WERI-Rb-1 (cell line): ENCODE results near the gene MAGEB4.
A peak's percentile ranks its signal among the peaks of the same experiment; 100 is the strongest.

Experiments used
- DNase-seq: peaks from one replicate; pipeline ENCODE4 v3.0.0-alpha.2; 2020
- H3K27ac ChIP-seq: fragments of 250-450 bp; sonication (Bioruptor Pico); 2 replicates; pipeline ENCODE4 v1.5.1; 2020; ENCODE audit warnings: mild to moderate bottlenecking, moderate library complexity
- H3K27me3 ChIP-seq: fragments of 250-450 bp; sonication (Bioruptor Pico); 2 replicates; pipeline ENCODE4 v1.5.1; 2021; ENCODE audit warnings: mild to moderate bottlenecking, low read depth, moderate library complexity; ENCODE audit not compliant: insufficient read depth, severe bottlenecking
- H3K36me3 ChIP-seq: fragments of 250-450 bp; sonication (Bioruptor Pico); 2 replicates; pipeline ENCODE4 v1.5.1; 2020; ENCODE audit warnings: mild to moderate bottlenecking, moderate library complexity
- H3K4me3 ChIP-seq: 2 replicates; pipeline ENCODE4 v1.5.1; 2011; ENCODE audit warnings: low read depth, mild to moderate bottlenecking, control low read depth, low read length
- H3K9me3 ChIP-seq: fragments of 250-450 bp; sonication (Bioruptor Pico); 2 replicates; pipeline ENCODE4 v1.5.1; 2021; ENCODE audit warnings: mild to moderate bottlenecking, moderate library complexity; ENCODE audit not compliant: severe bottlenecking
- CTCF ChIP-seq: IDR thresholded peaks from 2 replicates; pipeline ENCODE4 v1.5.1; 2011; ENCODE audit warnings: low read depth, mild to moderate bottlenecking, control low read depth, inconsistent platforms, low read length

The MAGEB4 gene

DNA sequence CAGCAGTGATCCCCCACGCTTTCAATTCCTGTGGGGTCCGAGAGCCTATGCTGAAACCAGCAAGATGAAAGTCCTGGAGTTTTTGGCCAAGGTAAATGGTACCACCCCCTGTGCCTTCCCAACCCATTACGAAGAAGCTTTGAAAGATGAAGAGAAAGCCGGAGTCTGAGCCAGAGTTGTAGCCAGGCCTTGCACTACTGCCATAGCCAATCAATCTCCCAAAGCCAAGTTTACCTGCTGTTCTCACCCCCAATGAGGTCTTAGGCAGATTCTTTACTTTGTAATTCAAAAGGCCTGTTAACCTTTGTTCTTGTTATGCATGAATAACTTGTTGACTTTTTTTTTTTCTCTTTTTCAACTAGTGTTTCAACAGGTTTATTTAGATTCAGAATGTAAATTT, 22.4 kb upstream of the MAGEB4 start:
- no peaks in the 10 kb centered on the region for H3K36me3 ChIP-seq
- H3K9me3 ChIP-seq: no peaks in the 10 kb centered on the region
- TF ChIP-seq CTCF: no peak
- no peak overlapping the region for H3K27ac ChIP-seq
- no peak overlapping the region for H3K4me3 ChIP-seq
- peaks cover 6% of the 10 kb centered on the region for H3K27me3 ChIP-seq
- DNase-seq: no peak

GRCh38 chrX:30220661-30221060, 21.1 kb upstream of the MAGEB4 start:
- DNase-seq: no peak
- Histone ChIP-seq H3K27me3 (peaks cover 3% of the 10 kb centered on the region), H3K27ac (no peak overlapping the region), H3K36me3 (no peaks in the 10 kb centered on the region), H3K9me3 (no peaks in the 10 kb centered on the region), H3K4me3 (no peak overlapping the region)
- TF ChIP-seq CTCF: no peak

- no peak for DNase-seq
- no peak overlapping the region for H3K4me3 ChIP-seq
- no peak for TF ChIP-seq CTCF
- H3K27me3 ChIP-seq: peaks cover 6% of the 10 kb centered on the region
- no peak overlapping the region for H3K27ac ChIP-seq
- no peaks in the 10 kb centered on the region for H3K36me3 ChIP-seq
- H3K9me3 ChIP-seq: no peaks in the 10 kb centered on the region
Measured at GRCh38 chrX:30224536-30224935, 17.3 kb upstream of the MAGEB4 start.

DNA sequence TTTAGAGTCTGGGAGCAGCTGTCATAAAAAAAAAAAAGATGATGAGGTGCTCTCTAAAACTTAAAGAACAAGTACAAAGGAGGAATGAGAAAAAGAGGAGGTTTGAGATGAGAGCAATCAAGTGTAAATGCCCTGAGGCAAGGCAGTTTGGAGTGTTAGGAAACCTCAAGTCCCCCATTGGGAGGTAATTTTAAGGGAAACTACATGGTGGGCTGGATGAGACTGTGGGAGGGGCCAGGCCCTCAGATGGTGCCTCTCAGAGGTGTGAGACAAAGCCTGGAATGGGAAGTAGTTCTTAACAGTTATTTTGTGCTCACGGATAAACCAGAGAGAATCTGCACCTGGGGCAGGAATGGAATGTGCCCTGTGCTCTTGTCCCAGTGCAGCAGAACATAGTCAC, 13.3 kb upstream of the MAGEB4 start:
- Histone ChIP-seq H3K4me3 (no peak overlapping the region), H3K27ac (no peak overlapping the region), H3K36me3 (no peaks in the 10 kb centered on the region), H3K27me3 (peaks cover 3% of the 10 kb centered on the region), H3K9me3 (no peaks in the 10 kb centered on the region)
- TF ChIP-seq CTCF: no peak
- DNase-seq: no peak

- Histone ChIP-seq H3K9me3 (no peaks in the 10 kb centered on the region), H3K4me3 (no peak within 1 kb of the TSS), H3K27me3 (peaks cover 6% of the 10 kb centered on the region), H3K36me3 (no peaks in the 10 kb centered on the region), H3K27ac (no peak within 1 kb of the TSS)
- DNase-seq: no peak
- TF ChIP-seq CTCF: no peak
Measured at GRCh38 chrX:30230395-30230794, 11.4 kb upstream of the MAGEB4 start, which contains the start of gene MAGEB3. Gene MAGEB3, plus strand, starts transcription at chrX:30230657. Its CDS starts 5,268 bp downstream, at chrX:30235925.

DNA sequence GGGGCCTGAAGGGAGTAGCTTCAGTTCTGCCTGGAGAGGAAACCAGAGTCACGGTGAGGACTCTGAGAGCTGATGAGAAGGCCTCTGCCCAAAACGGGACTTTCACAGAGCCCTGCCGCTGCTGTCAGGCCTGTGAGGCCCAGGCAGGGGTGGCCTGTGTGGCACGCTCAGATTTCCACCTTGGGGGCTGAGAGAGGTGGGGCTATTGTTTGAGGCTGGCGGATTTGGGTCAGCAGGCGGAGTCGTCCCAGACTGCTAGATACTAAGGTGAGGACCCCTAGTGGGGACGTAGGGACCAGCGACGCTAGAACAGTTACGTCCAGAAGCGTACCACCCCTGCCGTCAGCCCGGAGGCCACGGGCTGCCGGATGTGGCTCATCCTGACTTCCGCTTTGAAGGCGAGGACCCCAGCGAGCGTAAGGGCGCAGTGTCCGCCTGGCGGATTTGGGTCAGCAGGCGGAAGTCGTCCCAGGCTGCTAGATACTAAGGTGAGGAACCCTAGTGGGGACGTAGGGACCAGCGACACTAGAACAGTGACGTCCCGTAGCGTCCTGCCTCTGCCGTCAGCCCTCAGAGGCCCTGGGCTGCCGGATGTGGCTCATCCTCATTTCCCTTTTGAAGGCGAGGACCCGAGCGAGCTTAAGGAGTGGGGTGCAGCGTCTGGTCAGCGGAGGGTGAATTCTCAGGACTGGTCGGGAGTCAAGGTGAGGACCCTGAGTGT, 5.1 kb downstream of the MAGEB4 start, which contains the start of gene MAGEB1:
MAGEB1 (plus strand) TSS at position 378 of the 721 bp plus-strand sequence. CDS start 3,348 bp downstream, outside the sequence.
- Histone ChIP-seq H3K27ac (no peak within 1 kb of the TSS), H3K27me3 (peaks cover 7% of the 10 kb centered on the region), H3K9me3 (no peaks in the 10 kb centered on the region), H3K4me3 (no peak within 1 kb of the TSS), H3K36me3 (no peaks in the 10 kb centered on the region)
- peak; percentile 21; the same call in 1 of the 2 replicates for TF ChIP-seq CTCF
- DNase-seq: no peak
